ENCODE measurements around the gene AKIP1.

AKIP1 gene

GRCh38 chr11:8911029-8911823 lies at the start of gene AKIP1:
Gene AKIP1 (plus strand): TSS chr11:8911189. CDS start chr11:8911450, 261 bp downstream.
- in situ Hi-C loops (cut with MboI; ENCODE audit: low pct_unique_long_range_greater_than_20kb, low sequenced_read_pairs, unreplicated experiment): no loop called here
- DNase-seq (ENCODE audit: low spot score): peak; percentile 93
- no peak for TF ChIP-seq CTCF (IDR thresholded peaks at IDR 0.05; ENCODE audit: extremely low read depth, insufficient read depth, missing control alignments)

GRCh38 chr11:8863838-8864237 lies 47.2 kb upstream of the AKIP1 start:
- DNase-seq (ENCODE audit: low spot score): no peak
- no peak for TF ChIP-seq CTCF (IDR thresholded peaks at IDR 0.05; ENCODE audit: extremely low read depth, insufficient read depth, missing control alignments)
- in situ Hi-C loops (cut with MboI; ENCODE audit: low pct_unique_long_range_greater_than_20kb, low sequenced_read_pairs, unreplicated experiment): no loop called here

- no peak for TF ChIP-seq CTCF (IDR thresholded peaks at IDR 0.05; ENCODE audit: extremely low read depth, insufficient read depth, missing control alignments)
These were observed 45.7 kb upstream of the AKIP1 start for GRCh38 chr11:8865304-8865703.

GRCh38 chr11:8867035-8867434 lies 44.0 kb upstream of the AKIP1 start:
- DNase-seq (ENCODE audit: low spot score): no peak
- no peak for TF ChIP-seq CTCF (IDR thresholded peaks at IDR 0.05; ENCODE audit: extremely low read depth, insufficient read depth, missing control alignments)
- in situ Hi-C loops (cut with MboI; ENCODE audit: low pct_unique_long_range_greater_than_20kb, low sequenced_read_pairs, unreplicated experiment): no loop called here

More at GRCh38 chr11:8865304-8865703, 45.7 kb upstream of the AKIP1 start:
- DNase-seq (ENCODE audit: low spot score): no peak
- in situ Hi-C loops (cut with MboI; ENCODE audit: low pct_unique_long_range_greater_than_20kb, low sequenced_read_pairs, unreplicated experiment): no loop called here

GRCh38 chr11:8867931-8868631 lies 42.9 kb upstream of the AKIP1 start:
- no peak for DNase-seq (ENCODE audit: low spot score)
- in situ Hi-C loops (cut with MboI; ENCODE audit: low pct_unique_long_range_greater_than_20kb, low sequenced_read_pairs, unreplicated experiment): no loop called here
- no peak for TF ChIP-seq CTCF (IDR thresholded peaks at IDR 0.05; ENCODE audit: extremely low read depth, insufficient read depth, missing control alignments)

- in situ Hi-C loops (cut with MboI; ENCODE audit: low pct_unique_long_range_greater_than_20kb, low sequenced_read_pairs, unreplicated experiment): no loop called here
- DNase-seq (ENCODE audit: low spot score): peak; percentile 68
- no peak for TF ChIP-seq CTCF (IDR thresholded peaks at IDR 0.05; ENCODE audit: extremely low read depth, insufficient read depth, missing control alignments)
These were observed 40.4 kb upstream of the AKIP1 start for GRCh38 chr11:8870411-8871170.

All from GM13977 (cell line).